ENCODE data around the gene C7orf57.

DNA sequence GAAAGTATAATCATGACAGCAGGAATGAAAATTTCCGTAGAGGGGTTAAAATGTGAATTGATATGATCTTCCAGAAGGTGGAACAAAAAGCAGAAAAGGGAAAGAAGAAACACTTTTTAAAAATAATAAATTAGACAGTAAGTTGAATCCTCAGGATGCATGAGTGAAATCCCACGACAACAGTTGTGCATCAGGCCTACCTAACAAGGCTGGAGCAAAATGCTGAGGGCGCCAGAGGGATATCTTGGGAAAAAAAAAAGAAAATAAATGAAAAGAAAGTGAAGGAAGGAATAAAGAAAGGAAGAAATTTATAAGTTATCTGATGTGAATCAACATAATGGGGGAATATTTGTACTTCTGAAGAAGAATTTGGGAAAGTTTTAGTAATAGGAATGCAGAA lies 42.9 kb upstream of the C7orf57 start:
- TF ChIP-seq, protein P1, sequence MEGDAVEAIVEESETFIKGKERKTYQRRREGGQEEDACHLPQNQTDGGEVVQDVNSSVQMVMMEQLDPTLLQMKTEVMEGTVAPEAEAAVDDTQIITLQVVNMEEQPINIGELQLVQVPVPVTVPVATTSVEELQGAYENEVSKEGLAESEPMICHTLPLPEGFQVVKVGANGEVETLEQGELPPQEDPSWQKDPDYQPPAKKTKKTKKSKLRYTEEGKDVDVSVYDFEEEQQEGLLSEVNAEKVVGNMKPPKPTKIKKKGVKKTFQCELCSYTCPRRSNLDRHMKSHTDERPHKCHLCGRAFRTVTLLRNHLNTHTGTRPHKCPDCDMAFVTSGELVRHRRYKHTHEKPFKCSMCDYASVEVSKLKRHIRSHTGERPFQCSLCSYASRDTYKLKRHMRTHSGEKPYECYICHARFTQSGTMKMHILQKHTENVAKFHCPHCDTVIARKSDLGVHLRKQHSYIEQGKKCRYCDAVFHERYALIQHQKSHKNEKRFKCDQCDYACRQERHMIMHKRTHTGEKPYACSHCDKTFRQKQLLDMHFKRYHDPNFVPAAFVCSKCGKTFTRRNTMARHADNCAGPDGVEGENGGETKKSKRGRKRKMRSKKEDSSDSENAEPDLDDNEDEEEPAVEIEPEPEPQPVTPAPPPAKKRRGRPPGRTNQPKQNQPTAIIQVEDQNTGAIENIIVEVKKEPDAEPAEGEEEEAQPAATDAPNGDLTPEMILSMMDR (IDR thresholded peaks at IDR 0.05) = no peak
- TF ChIP-seq EZH2 (IDR thresholded peaks at IDR 0.05) = no peak
- no peak for TF ChIP-seq EZH2phosphoT487 (IDR thresholded peaks at IDR 0.05)
